ENCODE results near the gene TRIM56.
"Not testable (repeated sequence)": the region's sequence is repeated elsewhere in the genome, so short reads cannot be mapped to it uniquely, and the experiment has no call there.

Gene TRIM56, protein sequence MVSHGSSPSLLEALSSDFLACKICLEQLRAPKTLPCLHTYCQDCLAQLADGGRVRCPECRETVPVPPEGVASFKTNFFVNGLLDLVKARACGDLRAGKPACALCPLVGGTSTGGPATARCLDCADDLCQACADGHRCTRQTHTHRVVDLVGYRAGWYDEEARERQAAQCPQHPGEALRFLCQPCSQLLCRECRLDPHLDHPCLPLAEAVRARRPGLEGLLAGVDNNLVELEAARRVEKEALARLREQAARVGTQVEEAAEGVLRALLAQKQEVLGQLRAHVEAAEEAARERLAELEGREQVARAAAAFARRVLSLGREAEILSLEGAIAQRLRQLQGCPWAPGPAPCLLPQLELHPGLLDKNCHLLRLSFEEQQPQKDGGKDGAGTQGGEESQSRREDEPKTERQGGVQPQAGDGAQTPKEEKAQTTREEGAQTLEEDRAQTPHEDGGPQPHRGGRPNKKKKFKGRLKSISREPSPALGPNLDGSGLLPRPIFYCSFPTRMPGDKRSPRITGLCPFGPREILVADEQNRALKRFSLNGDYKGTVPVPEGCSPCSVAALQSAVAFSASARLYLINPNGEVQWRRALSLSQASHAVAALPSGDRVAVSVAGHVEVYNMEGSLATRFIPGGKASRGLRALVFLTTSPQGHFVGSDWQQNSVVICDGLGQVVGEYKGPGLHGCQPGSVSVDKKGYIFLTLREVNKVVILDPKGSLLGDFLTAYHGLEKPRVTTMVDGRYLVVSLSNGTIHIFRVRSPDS

DNA sequence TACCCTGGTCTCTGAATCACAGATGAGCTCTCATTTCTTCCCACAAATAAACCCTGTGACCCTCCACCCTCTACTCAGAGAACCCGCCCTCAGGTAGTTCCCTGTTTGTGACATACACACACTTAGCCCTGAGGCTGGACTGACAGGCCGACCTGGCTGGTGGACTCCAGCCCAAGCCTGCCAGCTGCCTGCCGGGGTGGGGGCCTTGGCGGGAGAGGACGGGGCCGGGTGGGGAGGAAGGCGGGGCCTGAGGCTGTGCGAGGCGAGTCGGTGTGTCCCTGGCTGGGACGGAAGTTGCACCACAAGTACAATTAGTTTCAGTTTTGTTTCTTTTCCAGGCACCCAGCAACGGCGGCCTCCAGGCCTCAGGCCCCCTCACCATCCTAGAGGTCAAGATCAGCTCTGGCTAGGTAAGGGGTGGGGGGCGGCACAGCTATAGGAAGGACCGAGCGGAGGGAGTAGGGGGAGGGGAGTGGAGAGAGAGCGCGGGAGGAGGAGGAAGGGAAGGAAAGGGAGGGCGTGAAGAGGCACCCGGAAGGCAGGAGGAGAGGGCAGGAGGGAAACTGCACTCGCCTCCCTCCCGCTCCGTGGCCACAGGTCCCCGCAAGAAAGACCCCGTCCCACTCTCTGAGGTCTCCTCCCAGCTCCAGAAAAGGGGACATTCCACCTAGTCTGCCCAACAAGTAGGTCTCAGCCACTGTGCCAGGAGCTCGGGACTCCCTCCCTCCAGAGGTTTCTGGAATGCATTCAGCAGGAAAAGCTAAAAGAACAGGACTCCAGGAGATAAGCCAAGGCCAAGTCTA lies at the start of gene TRIM56:
Gene TRIM56 (plus strand): TSS at position 320 of the 803 bp plus-strand sequence. CDS start 1,832 bp downstream, outside the sequence.
- DNase-seq (ENCODE audit: low read depth), result peak; percentile 94
- TF ChIP-seq, protein P1, sequence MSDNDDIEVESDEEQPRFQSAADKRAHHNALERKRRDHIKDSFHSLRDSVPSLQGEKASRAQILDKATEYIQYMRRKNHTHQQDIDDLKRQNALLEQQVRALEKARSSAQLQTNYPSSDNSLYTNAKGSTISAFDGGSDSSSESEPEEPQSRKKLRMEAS (IDR thresholded peaks at IDR 0.05; ENCODE audit: low read depth, low read length), result peak; percentile 32
- TF ChIP-seq, protein P2, sequence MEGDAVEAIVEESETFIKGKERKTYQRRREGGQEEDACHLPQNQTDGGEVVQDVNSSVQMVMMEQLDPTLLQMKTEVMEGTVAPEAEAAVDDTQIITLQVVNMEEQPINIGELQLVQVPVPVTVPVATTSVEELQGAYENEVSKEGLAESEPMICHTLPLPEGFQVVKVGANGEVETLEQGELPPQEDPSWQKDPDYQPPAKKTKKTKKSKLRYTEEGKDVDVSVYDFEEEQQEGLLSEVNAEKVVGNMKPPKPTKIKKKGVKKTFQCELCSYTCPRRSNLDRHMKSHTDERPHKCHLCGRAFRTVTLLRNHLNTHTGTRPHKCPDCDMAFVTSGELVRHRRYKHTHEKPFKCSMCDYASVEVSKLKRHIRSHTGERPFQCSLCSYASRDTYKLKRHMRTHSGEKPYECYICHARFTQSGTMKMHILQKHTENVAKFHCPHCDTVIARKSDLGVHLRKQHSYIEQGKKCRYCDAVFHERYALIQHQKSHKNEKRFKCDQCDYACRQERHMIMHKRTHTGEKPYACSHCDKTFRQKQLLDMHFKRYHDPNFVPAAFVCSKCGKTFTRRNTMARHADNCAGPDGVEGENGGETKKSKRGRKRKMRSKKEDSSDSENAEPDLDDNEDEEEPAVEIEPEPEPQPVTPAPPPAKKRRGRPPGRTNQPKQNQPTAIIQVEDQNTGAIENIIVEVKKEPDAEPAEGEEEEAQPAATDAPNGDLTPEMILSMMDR (IDR thresholded peaks at IDR 0.05; ENCODE audit: low read depth, low read length), result no peak
- TF ChIP-seq MYC (IDR thresholded peaks at IDR 0.05; ENCODE audit: low read depth, low read length), result 0 out of 2 replicates have a peak, but pooled peaks have one; percentile 6
- peak; percentile 76 for TF ChIP-seq POLR2A (IDR thresholded peaks at IDR 0.05; ENCODE audit: extremely low read depth, insufficient read length)
- H3K4me3 ChIP-seq (ENCODE audit: low read depth, low read length), result peak within 1 kb of the TSS; percentile 97

DNA sequence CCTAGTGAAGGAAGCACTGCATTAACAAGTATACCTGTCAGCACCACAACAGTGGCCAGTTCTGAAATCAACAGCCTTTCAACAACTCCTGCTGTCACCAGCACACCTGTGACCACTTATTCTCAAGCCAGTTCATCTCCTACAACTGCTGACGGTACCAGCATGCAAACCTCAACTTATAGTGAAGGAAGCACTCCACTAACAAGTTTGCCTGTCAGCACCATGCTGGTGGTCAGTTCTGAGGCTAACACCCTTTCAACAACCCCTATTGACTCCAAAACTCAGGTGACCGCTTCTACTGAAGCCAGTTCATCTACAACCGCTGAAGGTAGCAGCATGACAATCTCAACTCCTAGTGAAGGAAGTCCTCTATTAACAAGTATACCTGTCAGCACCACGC lies 49.3 kb upstream of the TRIM56 start:
- TF ChIP-seq MYC (IDR thresholded peaks at IDR 0.05; ENCODE audit: low read depth, low read length), result no peak
- TF ChIP-seq, protein P1 (IDR thresholded peaks at IDR 0.05; ENCODE audit: low read depth, low read length), result no peak
- no peak overlapping the region for H3K4me3 ChIP-seq (ENCODE audit: low read depth, low read length)
- no peak for DNase-seq (ENCODE audit: low read depth)

DNA sequence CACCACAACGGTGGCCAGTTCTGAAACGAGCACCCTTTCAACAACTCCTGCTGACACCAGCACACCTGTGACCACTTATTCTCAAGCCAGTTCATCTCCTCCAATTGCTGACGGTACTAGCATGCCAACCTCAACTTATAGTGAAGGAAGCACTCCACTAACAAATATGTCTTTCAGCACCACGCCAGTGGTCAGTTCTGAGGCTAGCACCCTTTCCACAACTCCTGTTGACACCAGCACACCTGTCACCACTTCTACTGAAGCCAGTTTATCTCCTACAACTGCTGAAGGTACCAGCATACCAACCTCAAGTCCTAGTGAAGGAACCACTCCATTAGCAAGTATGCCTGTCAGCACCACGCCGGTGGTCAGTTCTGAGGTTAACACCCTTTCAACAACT lies 44.0 kb upstream of the TRIM56 start:
- not testable (repeated sequence) for H3K4me3 ChIP-seq (ENCODE audit: low read depth, low read length); DNase-seq (ENCODE audit: low read depth)

DNA sequence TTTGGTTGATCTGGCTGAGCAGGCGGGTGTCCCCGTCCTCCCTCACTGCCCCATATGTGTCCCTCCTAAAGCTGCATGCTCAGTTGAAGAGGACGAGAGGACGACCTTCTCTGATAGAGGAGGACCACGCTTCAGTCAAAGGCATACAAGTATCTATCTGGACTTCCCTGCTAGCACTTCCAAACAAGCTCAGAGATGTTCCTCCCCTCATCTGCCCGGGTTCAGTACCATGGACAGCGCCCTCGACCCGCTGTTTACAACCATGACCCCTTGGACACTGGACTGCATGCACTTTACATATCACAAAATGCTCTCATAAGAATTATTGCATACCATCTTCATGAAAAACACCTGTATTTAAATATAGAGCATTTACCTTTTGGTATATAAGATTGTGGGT lies 26.9 kb upstream of the TRIM56 start:
- DNase-seq (ENCODE audit: low read depth), result peak; percentile 74
- no peak overlapping the region for H3K4me3 ChIP-seq (ENCODE audit: low read depth, low read length)
- TF ChIP-seq, protein P1 (IDR thresholded peaks at IDR 0.05; ENCODE audit: low read depth, low read length), result peak; percentile 60; the same call in 1 of the 2 replicates
- TF ChIP-seq, protein P2 (IDR thresholded peaks at IDR 0.05; ENCODE audit: low read depth, low read length), result no peak
- TF ChIP-seq POLR2A (IDR thresholded peaks at IDR 0.05; ENCODE audit: extremely low read depth, insufficient read length) (no peak), MYC (IDR thresholded peaks at IDR 0.05; ENCODE audit: low read depth, low read length) (no peak)

DNA sequence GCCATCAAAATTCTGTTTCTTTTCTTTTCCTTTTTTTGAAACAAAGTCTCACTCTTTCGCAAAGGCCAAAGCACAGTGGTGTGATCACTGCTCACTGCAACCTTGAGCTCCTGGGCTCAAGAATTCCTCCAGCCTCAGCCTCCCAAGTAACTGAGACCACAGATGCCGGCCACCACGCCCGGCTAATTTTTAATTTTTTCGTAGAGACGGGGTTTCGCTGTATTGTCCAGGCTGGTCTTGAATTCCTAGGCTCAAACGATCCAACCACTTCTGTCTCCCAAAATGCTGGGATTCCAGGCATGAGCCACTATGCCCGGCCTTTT lies 25.7 kb upstream of the TRIM56 start:
- no peak overlapping the region for H3K4me3 ChIP-seq (ENCODE audit: low read depth, low read length)
- TF ChIP-seq, protein P2 (IDR thresholded peaks at IDR 0.05; ENCODE audit: low read depth, low read length), result no peak
- no peak for DNase-seq (ENCODE audit: low read depth)

DNA sequence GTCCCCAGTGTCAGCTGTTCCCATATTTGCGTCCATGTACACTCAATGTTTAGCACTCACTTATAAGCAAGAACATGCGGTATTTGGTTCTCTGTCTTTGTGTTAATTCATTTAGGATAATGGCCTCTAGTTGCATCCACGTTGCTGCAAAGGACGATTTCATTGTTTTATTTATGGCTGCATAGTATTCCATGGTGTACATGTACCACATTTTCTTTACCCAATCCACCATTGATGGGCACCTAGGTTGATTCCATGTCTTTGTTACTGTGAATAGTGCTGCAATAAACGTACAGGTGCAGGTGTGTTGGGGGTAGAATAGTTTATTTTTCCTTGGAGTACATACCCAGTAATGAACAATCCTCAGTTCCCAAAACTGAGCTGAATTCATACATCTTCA lies 24.3 kb upstream of the TRIM56 start:
- DNase-seq (ENCODE audit: low read depth), result no peak
- TF ChIP-seq MYC (IDR thresholded peaks at IDR 0.05; ENCODE audit: low read depth, low read length), result no peak
- TF ChIP-seq POLR2A (IDR thresholded peaks at IDR 0.05; ENCODE audit: extremely low read depth, insufficient read length), result no peak
- TF ChIP-seq, protein P1 (IDR thresholded peaks at IDR 0.05; ENCODE audit: low read depth, low read length), result no peak
- TF ChIP-seq, protein P2 (IDR thresholded peaks at IDR 0.05; ENCODE audit: low read depth, low read length), result no peak
- H3K4me3 ChIP-seq (ENCODE audit: low read depth, low read length), result no peak overlapping the region

DNA sequence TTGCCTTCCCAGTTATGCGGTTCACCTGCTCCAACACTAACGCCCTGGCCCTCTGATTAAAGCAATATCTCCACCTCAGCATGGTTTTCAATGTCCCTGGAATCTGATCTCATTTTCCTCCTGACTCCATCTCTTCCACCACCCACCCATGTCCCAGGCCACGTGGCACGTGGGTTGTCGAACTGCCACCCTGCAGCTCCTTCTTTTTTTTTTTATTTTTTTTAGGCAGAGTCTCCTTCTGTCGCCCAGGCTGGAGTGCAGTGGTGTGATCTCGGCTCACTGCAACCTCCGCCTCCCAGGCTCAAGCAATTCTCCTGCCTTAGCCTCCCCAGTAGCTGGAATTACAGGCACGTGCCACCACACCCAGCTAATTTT lies 21.1 kb upstream of the TRIM56 start:
- H3K4me3 ChIP-seq (ENCODE audit: low read depth, low read length); DNase-seq (ENCODE audit: low read depth): not testable (repeated sequence)

DNA sequence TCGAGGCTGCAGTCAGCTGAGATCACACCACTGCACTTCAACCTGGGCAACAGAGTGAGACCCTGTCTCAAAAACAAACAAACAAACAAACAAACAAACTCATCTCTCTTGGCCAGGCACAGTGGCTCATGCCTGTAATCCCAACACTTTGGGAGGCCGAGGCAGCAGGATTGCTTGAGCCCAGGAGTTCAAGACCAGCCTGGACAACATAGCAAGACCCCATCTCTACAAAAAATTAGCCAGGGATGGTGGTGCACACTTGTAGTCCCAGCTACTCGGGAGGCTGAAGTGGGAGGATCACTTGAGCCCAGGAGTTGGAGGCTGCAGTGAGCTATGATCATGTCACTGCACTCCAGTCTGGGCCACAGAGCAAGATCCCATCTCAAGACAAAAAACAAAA lies 20.1 kb upstream of the TRIM56 start:
- not testable (repeated sequence) for H3K4me3 ChIP-seq (ENCODE audit: low read depth, low read length); DNase-seq (ENCODE audit: low read depth)
